Breast epithelium (tissue), 4 donors: ENCODE results near the gene USH1C. TPM values are rescaled to one million over a fixed set of nuclear protein-coding genes. Genes with fewer than 3 reads are reported as not detected.

ENCODE experiments used
- DNase-seq, 2 donors: peaks; one replicate each; pipeline ENCODE4 v3.0.0-alpha.2; 2019; ENCODE audit warnings: low spot score in 2 of 2
- H3K27ac ChIP-seq, 2 donors: fragments of 200-600 bp; sonication (generic) in 1 of 2; one replicate each; pipeline ENCODE4 v1.5.1; 2016 to 2019; ENCODE audit warnings: mild to moderate bottlenecking in 1 of 2
- H3K27me3 ChIP-seq, 2 donors: fragments of 200-600 bp; sonication (generic) in 1 of 2; one replicate each; pipeline versions ENCODE4 v1.5.1 to v1.6.0; 2017 to 2019; ENCODE audit warnings: control low read depth in 1 of 2, mild to moderate bottlenecking in 1 of 2
- H3K36me3 ChIP-seq: fragments of 200-600 bp; one replicate; pipeline ENCODE4 v1.5.1; 2019
- H3K4me1 ChIP-seq, 2 donors: fragments of 200-600 bp; sonication (generic); one replicate each; pipeline ENCODE4 v1.5.1; 2016 to 2019; ENCODE audit warnings: control low read depth in 1 of 2
- H3K4me3 ChIP-seq, 3 donors: fragments of 200-600 bp; sonication (generic); 1 replicate in 2 of 3; 2 replicates in 1 of 3; pipeline ENCODE4 v1.5.1; 2016 to 2019; ENCODE audit warnings: mild to moderate bottlenecking in 3 of 3, moderate library complexity in 2 of 3
- H3K9me3 ChIP-seq, 2 donors: fragments of 200-600 bp; sonication (generic) in 1 of 2; one replicate each; pipeline ENCODE4 v1.5.1; 2016 to 2019; ENCODE audit warnings: control low read depth in 1 of 2
- CTCF ChIP-seq, 3 donors: fragments of 450-650 bp; IDR thresholded peaks; one replicate each; pipeline ENCODE4 v1.5.1; 2016 to 2017; ENCODE audit warnings: antibody characterized with exemption in 3 of 3, mild to moderate bottlenecking in 3 of 3, moderate library complexity in 3 of 3
- POLR2A ChIP-seq: fragments of 450-650 bp; IDR thresholded peaks from one replicate; pipeline ENCODE4 v1.6.1; 2016; ENCODE audit warnings: antibody characterized with exemption, mild to moderate bottlenecking, moderate library complexity
- POLR2AphosphoS5 ChIP-seq, 3 donors: sonication (generic); formaldehyde crosslinking; IDR thresholded peaks; one replicate each; pipeline ENCODE4 v1.6.1; 2017; ENCODE audit warnings: antibody characterized with exemption in 3 of 3
- intact Hi-C: fragments of 100-400 bp; cut with DNase I; formaldehyde crosslinking; loops from one replicate; pipeline ENCODE4 v1.15.1; 2023; ENCODE audit warnings: low total_unique reads
- total RNA-seq, 3 donors: library from RNA; depleted of rRNA; stranded (reverse); fragments of >200 nt; gene quantifications; one replicate each; pipeline ENCODE4 v1.1.0, GENCODE V29; 2016

Gene USH1C
- total RNA-seq, 3 donors from 2014 or later = 0.66 TPM; not detected in 2

GRCh38 chr11:17551347-17552040 lies 7.3 kb upstream of the USH1C start:
- no peak overlapping the region for H3K27ac ChIP-seq
- intact Hi-C loops = no loop called here
- TF ChIP-seq POLR2A (no peak), POLR2AphosphoS5 (IDR thresholded peaks at IDR 0.05) (no peak), CTCF (IDR thresholded peaks at IDR 0.05) (no peak)
- no peaks in the 10 kb centered on the region for H3K4me1 ChIP-seq
- peaks cover 0 to 16% of the 10 kb centered on the region in 2 donors for H3K27me3 ChIP-seq
- no peaks in the 10 kb centered on the region for H3K9me3 ChIP-seq
- no peak overlapping the region for H3K4me3 ChIP-seq
- H3K36me3 ChIP-seq = no peaks in the 10 kb centered on the region
- DNase-seq = peak in 1 of 2 donors; percentile 22

- Histone ChIP-seq H3K27me3 (peaks cover 0 to 19% of the 10 kb centered on the region in 2 donors), H3K36me3 (no peaks in the 10 kb centered on the region), H3K27ac (no peak overlapping the region), H3K4me1 (no peaks in the 10 kb centered on the region), H3K9me3 (no peaks in the 10 kb centered on the region), H3K4me3 (no peak overlapping the region)
- intact Hi-C loops = no loop called here
- TF ChIP-seq POLR2A = no peak
- no peak for TF ChIP-seq CTCF (IDR thresholded peaks at IDR 0.05)
- TF ChIP-seq POLR2AphosphoS5 (IDR thresholded peaks at IDR 0.05) = no peak
- peak in 1 of 2 donors; percentile 24 for DNase-seq
Measured at GRCh38 chr11:17550450-17551346, 6.5 kb upstream of the USH1C start.

GRCh38 chr11:17548444-17548843 lies 4.2 kb upstream of the USH1C start:
- no peaks in the 10 kb centered on the region for H3K9me3 ChIP-seq
- H3K36me3 ChIP-seq = no peaks in the 10 kb centered on the region
- H3K27ac ChIP-seq = no peak overlapping the region
- no peak for TF ChIP-seq POLR2A
- no peak for TF ChIP-seq POLR2AphosphoS5 (IDR thresholded peaks at IDR 0.05)
- no peak for TF ChIP-seq CTCF (IDR thresholded peaks at IDR 0.05)
- no peaks in the 10 kb centered on the region for H3K4me1 ChIP-seq
- intact Hi-C loops = no loop called here
- H3K4me3 ChIP-seq = no peak overlapping the region
- DNase-seq = no peak
- H3K27me3 ChIP-seq = peaks cover 0 to 22% of the 10 kb centered on the region in 2 donors

GRCh38 chr11:17547932-17548331 lies 3.7 kb upstream of the USH1C start:
- DNase-seq = no peak
- Histone ChIP-seq H3K4me1 (no peaks in the 10 kb centered on the region), H3K4me3 (no peak overlapping the region), H3K27me3 (peaks cover 0 to 22% of the 10 kb centered on the region in 2 donors), H3K9me3 (no peaks in the 10 kb centered on the region), H3K36me3 (no peaks in the 10 kb centered on the region), H3K27ac (no peak overlapping the region)
- intact Hi-C loops = no loop called here
- TF ChIP-seq CTCF (IDR thresholded peaks at IDR 0.05) (no peak), POLR2A (no peak), POLR2AphosphoS5 (IDR thresholded peaks at IDR 0.05) (no peak)
